ENCODE measurements around the gene PACSIN3. TPM values are rescaled to one million over a fixed set of nuclear protein-coding genes. Genes with fewer than 3 reads are reported as not detected.

PACSIN3 gene
- total RNA-seq, 1 experiment from 2014 or later: 63.1 TPM

GRCh38 chr11:47143322-47143721 lies 42.9 kb downstream of the PACSIN3 start:
- Histone ChIP-seq H3K36me3 (ENCODE audit: control insufficient read depth in 1 of 2, insufficient read depth in 2 of 2, low read length in 2 of 2) (no peaks in the 10 kb centered on the region), H3K9me3 (ENCODE audit: control insufficient read depth in 1 of 2, insufficient read depth in 1 of 2, low read depth in 1 of 2, low read length in 2 of 2) (no peaks in the 10 kb centered on the region), H3K27me3 (ENCODE audit: insufficient read depth, low read length) (no peaks in the 10 kb centered on the region), H3K79me2 (ENCODE audit: insufficient read depth, low read length) (no peaks in the 10 kb centered on the region), H4K20me1 (ENCODE audit: insufficient read depth) (no peaks in the 10 kb centered on the region), H3K4me1 (ENCODE audit: control insufficient read depth in 1 of 2, insufficient read depth in 2 of 2, low read length in 2 of 2) (no peaks in the 10 kb centered on the region), H3K4me3 (replicated peaks in 1 of 2; ENCODE audit: low read depth in 1 of 2, low read length in 2 of 2) (no peak overlapping the region), H3K9ac (ENCODE audit: low read length) (no peak overlapping the region), H2AFZ (ENCODE audit: low read depth, low read length, poor library complexity, severe bottlenecking) (no peak overlapping the region), H3K4me2 (ENCODE audit: low read length) (no peak overlapping the region), H3K9me2 (ENCODE audit: insufficient read depth) (no peaks in the 10 kb centered on the region), H3K27ac (ENCODE audit: low read depth, low read length) (no peak overlapping the region)
- intact Hi-C loops (cut with micrococcal nuclease): no loop called here
- TF ChIP-seq POLR2A (IDR thresholded peaks at IDR 0.05; ENCODE audit: borderline replicate concordance, extremely low read depth, insufficient read depth, insufficient read length) (no peak), EZH2phosphoT487 (IDR thresholded peaks at IDR 0.05; ENCODE audit: borderline replicate concordance) (no peak), ZNF274 (IDR thresholded peaks at IDR 0.05; ENCODE audit: low read depth, low read length) (no peak), ZFX (IDR thresholded peaks at IDR 0.05) (no peak), POLR2AphosphoS5 (IDR thresholded peaks at IDR 0.05; ENCODE audit: low read depth, low read length) (no peak)
- no TSS peak for BruUV-seq (replicated peaks)
- POLR2A ChIA-PET: no interaction called here
- CTCF ChIA-PET: interaction anchor here (1.1 kb wide), 1 partner anchor 10 kb away, joined by 3 read pairs; no protein-coding TSS in a partner anchor
- no peak for ATAC-seq
- DNase-seq (ENCODE audit: low read depth, low spot score): no peak
- RAD21 ChIA-PET (ENCODE audit: low non-redundant PET in 1 of 2, low total read pairs in 2 of 2, uncharacterized antibody in 2 of 2, unreplicated experiment in 2 of 2): no interaction called here

GRCh38 chr11:47139878-47140277 lies 46.4 kb downstream of the PACSIN3 start:
- no peaks in the 10 kb centered on the region for H3K36me3 ChIP-seq (ENCODE audit: control insufficient read depth in 1 of 2, insufficient read depth in 2 of 2, low read length in 2 of 2)
- TF ChIP-seq POLR2A (IDR thresholded peaks at IDR 0.05; ENCODE audit: borderline replicate concordance, extremely low read depth, insufficient read depth, insufficient read length): no peak
- TF ChIP-seq ATF3 (IDR thresholded peaks at IDR 0.05): no peak
- no peak for TF ChIP-seq SP1 (IDR thresholded peaks at IDR 0.05; ENCODE audit: low read depth)
- TF ChIP-seq SRF (IDR thresholded peaks at IDR 0.05; ENCODE audit: low read depth): no peak
- TF ChIP-seq REST (IDR thresholded peaks at IDR 0.05; ENCODE audit: low read depth): no peak
- no peak for TF ChIP-seq CTCF (IDR thresholded peaks at IDR 0.05 in 2 of 3, conservative IDR thresholded peaks at IDR 0.05 in 1 of 3; ENCODE audit: borderline replicate concordance in 1 of 3, insufficient read depth in 1 of 3, low read depth in 2 of 3, low read length in 2 of 3)
- H4K20me1 ChIP-seq (ENCODE audit: insufficient read depth): no peaks in the 10 kb centered on the region
- ChIA-PET POLR2A (no interaction called here), RAD21 (ENCODE audit: low non-redundant PET in 1 of 2, low total read pairs in 2 of 2, uncharacterized antibody in 2 of 2, unreplicated experiment in 2 of 2) (no interaction called here), CTCF (no interaction called here)
- H3K27ac ChIP-seq (ENCODE audit: low read depth, low read length): no peak overlapping the region
- DNase-seq (ENCODE audit: low read depth, low spot score) (no peak), ATAC-seq (no peak)
- H3K9me2 ChIP-seq (ENCODE audit: insufficient read depth): no peaks in the 10 kb centered on the region
- intact Hi-C loops (cut with micrococcal nuclease): no loop called here
- no peak overlapping the region for H2AFZ ChIP-seq (ENCODE audit: low read depth, low read length, poor library complexity, severe bottlenecking)
- no peak overlapping the region for H3K4me2 ChIP-seq (ENCODE audit: low read length)
- H3K4me3 ChIP-seq (replicated peaks in 1 of 2; ENCODE audit: low read depth in 1 of 2, low read length in 2 of 2): no peak overlapping the region
- H3K9me3 ChIP-seq (ENCODE audit: control insufficient read depth in 1 of 2, insufficient read depth in 1 of 2, low read depth in 1 of 2, low read length in 2 of 2): no peaks in the 10 kb centered on the region
- H3K4me1 ChIP-seq (ENCODE audit: control insufficient read depth in 1 of 2, insufficient read depth in 2 of 2, low read length in 2 of 2): no peaks in the 10 kb centered on the region
- no peaks in the 10 kb centered on the region for H3K79me2 ChIP-seq (ENCODE audit: insufficient read depth, low read length)
- no TSS peak for BruUV-seq (replicated peaks)
- H3K9ac ChIP-seq (ENCODE audit: low read length): no peak overlapping the region
- no peaks in the 10 kb centered on the region for H3K27me3 ChIP-seq (ENCODE audit: insufficient read depth, low read length)

All from HCT116 (cell line).